ENCODE data around the gene DOC2B. TPM values are rescaled to one million over a fixed set of nuclear protein-coding genes. Genes with fewer than 3 reads are reported as not detected.
"Not testable (repeated sequence)": the region's sequence is repeated elsewhere in the genome, so short reads cannot be mapped to it uniquely, and the experiment has no call there.

Gene DOC2B
- polyA plus RNA-seq, 2 donors: 2.0 to 14.5 TPM

GRCh38 chr17:224576-224975, 43.1 kb upstream of the DOC2B start:
- H3K27me3 ChIP-seq (ENCODE audit: control insufficient read depth in 1 of 2, insufficient read depth in 2 of 2, low read length in 2 of 2); H3K36me3 ChIP-seq (ENCODE audit: control insufficient read depth in 2 of 2, insufficient read depth in 2 of 2, low read length in 1 of 2); H3K9me3 ChIP-seq (ENCODE audit: control insufficient read depth in 2 of 2, insufficient read depth in 1 of 2, low read depth in 1 of 2, low read length in 1 of 2); H3K4me3 ChIP-seq (ENCODE audit: low read depth in 1 of 2, low read length in 2 of 2); H3K4me1 ChIP-seq (ENCODE audit: control insufficient read depth in 2 of 2, insufficient read depth in 2 of 2, low read length in 1 of 2); H3K27ac ChIP-seq (ENCODE audit: low read depth in 2 of 2, low read length in 1 of 2): not testable (repeated sequence)
- WGBS, 2 donors: 90 to 98% methylated on average over 2 of the region's 2 CpGs

GRCh38 chr17:223723-224471, 42.4 kb upstream of the DOC2B start:
- no peaks in the 10 kb centered on the region for H3K27me3 ChIP-seq (ENCODE audit: control insufficient read depth in 1 of 2, insufficient read depth in 2 of 2, low read length in 2 of 2)
- 81 to 82% methylated on average over 12 of the region's 12 CpGs for WGBS, 2 donors
- no peak overlapping the region for H3K27ac ChIP-seq (ENCODE audit: low read depth in 2 of 2, low read length in 1 of 2)
- H3K9me3 ChIP-seq (ENCODE audit: control insufficient read depth in 2 of 2, insufficient read depth in 1 of 2, low read depth in 1 of 2, low read length in 1 of 2): peaks cover 0 to 3% of the 10 kb centered on the region in 2 donors
- peaks cover 3 to 4% of the 10 kb centered on the region in 2 donors for H3K4me1 ChIP-seq (ENCODE audit: control insufficient read depth in 2 of 2, insufficient read depth in 2 of 2, low read length in 1 of 2)
- H3K4me3 ChIP-seq (ENCODE audit: low read depth in 1 of 2, low read length in 2 of 2): no peak overlapping the region
- no peaks in the 10 kb centered on the region for H3K36me3 ChIP-seq (ENCODE audit: control insufficient read depth in 2 of 2, insufficient read depth in 2 of 2, low read length in 1 of 2)

- Histone ChIP-seq H3K4me3 (ENCODE audit: low read depth in 1 of 2, low read length in 2 of 2) (no peak overlapping the region), H3K27ac (ENCODE audit: low read depth in 2 of 2, low read length in 1 of 2) (no peak overlapping the region), H3K36me3 (ENCODE audit: control insufficient read depth in 2 of 2, insufficient read depth in 2 of 2, low read length in 1 of 2) (no peaks in the 10 kb centered on the region), H3K9me3 (ENCODE audit: control insufficient read depth in 2 of 2, insufficient read depth in 1 of 2, low read depth in 1 of 2, low read length in 1 of 2) (peaks cover 0 to 3% of the 10 kb centered on the region in 2 donors), H3K4me1 (ENCODE audit: control insufficient read depth in 2 of 2, insufficient read depth in 2 of 2, low read length in 1 of 2) (peaks cover 3 to 4% of the 10 kb centered on the region in 2 donors), H3K27me3 (ENCODE audit: control insufficient read depth in 1 of 2, insufficient read depth in 2 of 2, low read length in 2 of 2) (no peaks in the 10 kb centered on the region)
- 85 to 87% methylated on average over 8 of the region's 8 CpGs for WGBS, 2 donors
These were observed 40.7 kb upstream of the DOC2B start for GRCh38 chr17:222172-222571.

DNA sequence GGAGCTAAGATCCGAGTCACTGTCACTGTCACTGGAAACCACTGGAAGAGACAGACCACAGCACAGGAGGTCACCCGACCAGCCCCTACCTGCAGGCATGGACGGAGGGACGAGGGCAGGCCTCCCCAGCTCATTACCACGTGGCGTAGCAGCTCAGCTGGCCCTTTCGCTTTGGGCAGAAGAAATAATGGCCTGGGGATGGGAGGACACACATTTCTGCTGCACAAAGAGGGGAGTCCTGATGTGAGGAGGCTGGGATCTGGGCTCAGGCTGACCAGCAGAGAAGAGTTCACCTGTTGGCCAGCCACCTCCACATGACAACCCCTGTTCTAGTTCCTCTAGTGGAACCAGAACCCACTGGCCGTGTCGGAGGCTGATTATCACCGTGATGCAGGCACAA, 38.2 kb upstream of the DOC2B start:
- H3K9me3 ChIP-seq (ENCODE audit: control insufficient read depth in 2 of 2, insufficient read depth in 1 of 2, low read depth in 1 of 2, low read length in 1 of 2): peaks cover 0 to 3% of the 10 kb centered on the region in 2 donors
- H3K4me1 ChIP-seq (ENCODE audit: control insufficient read depth in 2 of 2, insufficient read depth in 2 of 2, low read length in 1 of 2): peaks cover 2 to 3% of the 10 kb centered on the region in 2 donors
- no peak overlapping the region for H3K27ac ChIP-seq (ENCODE audit: low read depth in 2 of 2, low read length in 1 of 2)
- no peaks in the 10 kb centered on the region for H3K36me3 ChIP-seq (ENCODE audit: control insufficient read depth in 2 of 2, insufficient read depth in 2 of 2, low read length in 1 of 2)
- no peak overlapping the region for H3K4me3 ChIP-seq (ENCODE audit: low read depth in 1 of 2, low read length in 2 of 2)
- WGBS, 2 donors: 91 to 92% methylated on average over 10 of the region's 10 CpGs
- H3K27me3 ChIP-seq (ENCODE audit: control insufficient read depth in 1 of 2, insufficient read depth in 2 of 2, low read length in 2 of 2): no peaks in the 10 kb centered on the region

DNA sequence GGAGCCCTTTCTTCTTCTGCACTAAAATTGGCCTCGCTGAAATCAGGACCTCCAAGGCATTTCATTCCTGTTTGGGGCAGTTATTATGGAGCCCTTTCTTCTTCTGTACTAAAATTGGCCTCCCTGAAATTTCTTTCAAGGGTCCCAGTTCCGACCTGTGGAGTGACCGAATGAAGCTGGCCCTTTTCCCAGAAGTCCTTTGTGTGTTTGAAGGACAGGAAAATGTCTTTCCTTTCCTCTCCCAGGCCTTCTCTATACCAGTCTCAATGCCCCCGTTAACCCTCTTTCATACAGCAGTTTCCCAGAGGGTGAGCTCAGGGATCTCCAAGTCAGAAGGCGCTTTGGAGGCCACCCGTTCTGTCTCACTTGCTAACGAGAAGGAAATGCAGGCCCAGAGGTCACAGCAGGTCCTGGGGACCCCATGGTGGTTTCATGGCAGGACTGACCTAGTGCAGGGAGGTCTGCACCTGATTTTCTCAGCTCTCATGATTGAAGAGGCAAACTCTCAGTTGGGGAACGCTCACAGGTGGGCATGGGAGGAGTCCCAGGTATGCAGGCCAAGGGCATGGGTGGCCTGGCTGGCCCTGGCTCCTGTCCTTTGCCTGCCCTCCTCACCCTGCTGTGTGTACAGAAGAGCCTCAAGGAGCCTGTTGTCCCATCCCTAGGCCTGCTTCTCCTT, 37.1 kb upstream of the DOC2B start:
- Histone ChIP-seq H3K27me3 (ENCODE audit: control insufficient read depth in 1 of 2, insufficient read depth in 2 of 2, low read length in 2 of 2) (no peaks in the 10 kb centered on the region), H3K9me3 (ENCODE audit: control insufficient read depth in 2 of 2, insufficient read depth in 1 of 2, low read depth in 1 of 2, low read length in 1 of 2) (peaks cover 0 to 3% of the 10 kb centered on the region in 2 donors), H3K4me1 (ENCODE audit: control insufficient read depth in 2 of 2, insufficient read depth in 2 of 2, low read length in 1 of 2) (peaks cover 2 to 3% of the 10 kb centered on the region in 2 donors), H3K4me3 (ENCODE audit: low read depth in 1 of 2, low read length in 2 of 2) (no peak overlapping the region), H3K36me3 (ENCODE audit: control insufficient read depth in 2 of 2, insufficient read depth in 2 of 2, low read length in 1 of 2) (no peaks in the 10 kb centered on the region), H3K27ac (ENCODE audit: low read depth in 2 of 2, low read length in 1 of 2) (no peak overlapping the region)
- WGBS, 2 donors: 74% methylated on average over 8 of the region's 8 CpGs

GRCh38 chr17:216625-217024, 35.2 kb upstream of the DOC2B start:
- peaks cover 0 to 2% of the 10 kb centered on the region in 2 donors for H3K4me1 ChIP-seq (ENCODE audit: control insufficient read depth in 2 of 2, insufficient read depth in 2 of 2, low read length in 1 of 2)
- 68 to 75% methylated on average over 2 of the region's 2 CpGs for WGBS, 2 donors

GRCh38 chr17:215563-216478, 34.4 kb upstream of the DOC2B start:
- not testable (repeated sequence) for H3K4me1 ChIP-seq (ENCODE audit: control insufficient read depth in 2 of 2, insufficient read depth in 2 of 2, low read length in 1 of 2); H3K4me3 ChIP-seq (ENCODE audit: low read depth in 1 of 2, low read length in 2 of 2); H3K27ac ChIP-seq (ENCODE audit: low read depth in 2 of 2, low read length in 1 of 2); H3K27me3 ChIP-seq (ENCODE audit: control insufficient read depth in 1 of 2, insufficient read depth in 2 of 2, low read length in 2 of 2); H3K9me3 ChIP-seq (ENCODE audit: control insufficient read depth in 2 of 2, insufficient read depth in 1 of 2, low read depth in 1 of 2, low read length in 1 of 2); H3K36me3 ChIP-seq (ENCODE audit: control insufficient read depth in 2 of 2, insufficient read depth in 2 of 2, low read length in 1 of 2)
- WGBS, 2 donors: 56 to 57% methylated on average over 23 to 26 of the region's 29 CpGs

More at GRCh38 chr17:216625-217024, 35.2 kb upstream of the DOC2B start:
- Histone ChIP-seq H3K27ac (ENCODE audit: low read depth in 2 of 2, low read length in 1 of 2) (no peak overlapping the region), H3K9me3 (ENCODE audit: control insufficient read depth in 2 of 2, insufficient read depth in 1 of 2, low read depth in 1 of 2, low read length in 1 of 2) (peaks cover 0 to 3% of the 10 kb centered on the region in 2 donors), H3K4me3 (ENCODE audit: low read depth in 1 of 2, low read length in 2 of 2) (no peak overlapping the region), H3K27me3 (ENCODE audit: control insufficient read depth in 1 of 2, insufficient read depth in 2 of 2, low read length in 2 of 2) (no peaks in the 10 kb centered on the region), H3K36me3 (ENCODE audit: control insufficient read depth in 2 of 2, insufficient read depth in 2 of 2, low read length in 1 of 2) (peaks cover 0 to 7% of the 10 kb centered on the region in 2 donors)

- H3K4me3 ChIP-seq (ENCODE audit: low read depth in 1 of 2, low read length in 2 of 2): no peak overlapping the region
- H3K36me3 ChIP-seq (ENCODE audit: control insufficient read depth in 2 of 2, insufficient read depth in 2 of 2, low read length in 1 of 2): peaks cover 0 to 7% of the 10 kb centered on the region in 2 donors
- 79 to 90% methylated on average over 10 of the region's 10 CpGs for WGBS, 2 donors
- H3K27ac ChIP-seq (ENCODE audit: low read depth in 2 of 2, low read length in 1 of 2): no peak overlapping the region
- peaks cover 0 to 2% of the 10 kb centered on the region in 2 donors for H3K4me1 ChIP-seq (ENCODE audit: control insufficient read depth in 2 of 2, insufficient read depth in 2 of 2, low read length in 1 of 2)
- no peaks in the 10 kb centered on the region for H3K27me3 ChIP-seq (ENCODE audit: control insufficient read depth in 1 of 2, insufficient read depth in 2 of 2, low read length in 2 of 2)
- H3K9me3 ChIP-seq (ENCODE audit: control insufficient read depth in 2 of 2, insufficient read depth in 1 of 2, low read depth in 1 of 2, low read length in 1 of 2): peaks cover 0 to 3% of the 10 kb centered on the region in 2 donors
These were observed 33.5 kb upstream of the DOC2B start for GRCh38 chr17:214881-215331.
